ENCODE measurements around the gene CHCHD3. TPM values are rescaled to one million over a fixed set of nuclear protein-coding genes. Genes with fewer than 3 reads are reported as not detected.

The CHCHD3 gene
- total RNA-seq, 4 donors from 2014 or later: 40.6 to 66.6 (median 48.1) TPM

- 91 to 94% methylated on average over 2 of the region's 2 CpGs for WGBS, 2 donors
- TF ChIP-seq POLR2A (IDR thresholded peaks at IDR 0.05): no peak
- TF ChIP-seq, protein P1, sequence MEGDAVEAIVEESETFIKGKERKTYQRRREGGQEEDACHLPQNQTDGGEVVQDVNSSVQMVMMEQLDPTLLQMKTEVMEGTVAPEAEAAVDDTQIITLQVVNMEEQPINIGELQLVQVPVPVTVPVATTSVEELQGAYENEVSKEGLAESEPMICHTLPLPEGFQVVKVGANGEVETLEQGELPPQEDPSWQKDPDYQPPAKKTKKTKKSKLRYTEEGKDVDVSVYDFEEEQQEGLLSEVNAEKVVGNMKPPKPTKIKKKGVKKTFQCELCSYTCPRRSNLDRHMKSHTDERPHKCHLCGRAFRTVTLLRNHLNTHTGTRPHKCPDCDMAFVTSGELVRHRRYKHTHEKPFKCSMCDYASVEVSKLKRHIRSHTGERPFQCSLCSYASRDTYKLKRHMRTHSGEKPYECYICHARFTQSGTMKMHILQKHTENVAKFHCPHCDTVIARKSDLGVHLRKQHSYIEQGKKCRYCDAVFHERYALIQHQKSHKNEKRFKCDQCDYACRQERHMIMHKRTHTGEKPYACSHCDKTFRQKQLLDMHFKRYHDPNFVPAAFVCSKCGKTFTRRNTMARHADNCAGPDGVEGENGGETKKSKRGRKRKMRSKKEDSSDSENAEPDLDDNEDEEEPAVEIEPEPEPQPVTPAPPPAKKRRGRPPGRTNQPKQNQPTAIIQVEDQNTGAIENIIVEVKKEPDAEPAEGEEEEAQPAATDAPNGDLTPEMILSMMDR (IDR thresholded peaks at IDR 0.05): no peak
- no peak for TF ChIP-seq EP300 (IDR thresholded peaks at IDR 0.05)
Observed at GRCh38 chr7:132769280-132769679, 312.6 kb downstream of the CHCHD3 start.

DNA sequence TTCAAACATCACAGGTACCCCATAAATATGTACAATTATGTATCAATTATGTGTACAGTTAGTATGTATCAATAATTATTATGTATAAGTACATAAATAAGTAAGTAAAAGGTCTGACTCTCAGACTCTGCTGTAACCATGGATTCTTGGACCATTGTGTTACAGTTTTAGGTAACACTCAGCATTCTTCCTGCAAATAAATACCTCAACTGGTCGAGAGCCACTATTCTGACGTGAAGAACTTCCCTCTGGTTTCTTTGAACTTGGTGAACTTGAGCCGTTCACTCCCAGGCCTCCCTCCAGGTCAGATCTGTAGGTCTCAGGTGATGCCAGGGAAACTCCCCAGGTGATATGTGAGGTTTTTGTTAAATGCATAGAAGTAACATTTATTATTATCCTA lies 313.8 kb downstream of the CHCHD3 start:
- H3K9me3 ChIP-seq: peaks cover 0 to 19% (median 3%) of the 10 kb centered on the region in 4 donors
- H3K4me1 ChIP-seq: no peaks in the 10 kb centered on the region
- no peak overlapping the region for H3K27ac ChIP-seq
- WGBS, 2 donors: 79 to 83% methylated on average over 3 of the region's 3 CpGs
- no peaks in the 10 kb centered on the region for H3K36me3 ChIP-seq
- no peak overlapping the region for H3K4me3 ChIP-seq
- TF ChIP-seq, protein P1 (IDR thresholded peaks at IDR 0.05): no peak
- TF ChIP-seq POLR2A (IDR thresholded peaks at IDR 0.05) (no peak), EP300 (IDR thresholded peaks at IDR 0.05) (no peak)
- no peaks in the 10 kb centered on the region for H3K27me3 ChIP-seq
- no peak for DNase-seq (ENCODE audit: low spot score in 2 of 2)

More at GRCh38 chr7:132769280-132769679, 312.6 kb downstream of the CHCHD3 start:
- Histone ChIP-seq H3K9me3 (peaks cover 0 to 19% (median 3%) of the 10 kb centered on the region in 4 donors), H3K4me3 (no peak overlapping the region), H3K27ac (no peak overlapping the region), H3K36me3 (no peaks in the 10 kb centered on the region), H3K27me3 (no peaks in the 10 kb centered on the region), H3K4me1 (no peaks in the 10 kb centered on the region)
- no peak for DNase-seq (ENCODE audit: low spot score in 2 of 2)

DNA sequence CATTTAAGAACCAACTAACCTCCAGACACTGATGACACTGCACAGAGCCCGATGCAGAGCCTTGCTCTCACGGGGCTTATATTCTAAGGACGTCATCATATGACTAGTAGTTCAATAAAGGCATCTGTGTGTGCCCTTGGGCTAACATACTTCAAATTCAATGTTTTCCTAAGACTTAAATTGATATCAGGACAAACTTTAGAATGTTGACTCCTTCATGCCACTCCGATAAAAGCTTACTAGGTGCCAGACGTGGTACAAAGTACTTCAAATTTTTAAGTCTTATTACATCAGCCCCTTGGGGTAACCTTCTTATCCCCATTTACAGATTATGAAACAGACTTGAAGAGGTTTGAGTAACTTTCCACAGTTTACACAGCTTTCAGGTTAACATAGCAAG lies 314.5 kb downstream of the CHCHD3 start:
- TF ChIP-seq EP300 (IDR thresholded peaks at IDR 0.05) (no peak), POLR2A (IDR thresholded peaks at IDR 0.05) (no peak)
- TF ChIP-seq, protein P1 (IDR thresholded peaks at IDR 0.05): no peak
- Histone ChIP-seq H3K27me3 (no peaks in the 10 kb centered on the region), H3K9me3 (peaks cover 0 to 19% (median 3%) of the 10 kb centered on the region in 4 donors), H3K36me3 (no peaks in the 10 kb centered on the region), H3K4me3 (no peak overlapping the region), H3K27ac (no peak overlapping the region), H3K4me1 (no peaks in the 10 kb centered on the region)
- DNase-seq (ENCODE audit: low spot score in 2 of 2): no peak
- WGBS, 2 donors: 69 to 80% methylated on average over 5 of the region's 5 CpGs

- DNase-seq (ENCODE audit: low spot score in 2 of 2): no peak
Observed at GRCh38 chr7:132766660-132767059, 315.2 kb downstream of the CHCHD3 start.

GRCh38 chr7:132765861-132766260 lies 316.0 kb downstream of the CHCHD3 start:
- no peaks in the 10 kb centered on the region for H3K36me3 ChIP-seq
- no peak for DNase-seq (ENCODE audit: low spot score in 2 of 2)
- peaks cover 0 to 19% (median 3%) of the 10 kb centered on the region in 4 donors for H3K9me3 ChIP-seq
- WGBS, 2 donors: 83 to 84% methylated on average over 10 to 11 of the region's 11 CpGs
- H3K4me3 ChIP-seq: no peak overlapping the region
- H3K27me3 ChIP-seq: no peaks in the 10 kb centered on the region
- no peaks in the 10 kb centered on the region for H3K4me1 ChIP-seq
- TF ChIP-seq, protein P1 (IDR thresholded peaks at IDR 0.05): no peak
- TF ChIP-seq EP300 (IDR thresholded peaks at IDR 0.05): no peak
- TF ChIP-seq POLR2A (IDR thresholded peaks at IDR 0.05): no peak
- no peak overlapping the region for H3K27ac ChIP-seq

More at GRCh38 chr7:132766660-132767059, 315.2 kb downstream of the CHCHD3 start:
- H3K36me3 ChIP-seq: no peaks in the 10 kb centered on the region
- TF ChIP-seq POLR2A (IDR thresholded peaks at IDR 0.05) (no peak), EP300 (IDR thresholded peaks at IDR 0.05) (no peak)
- TF ChIP-seq, protein P1 (IDR thresholded peaks at IDR 0.05): no peak
- WGBS, 2 donors: 56 to 89% methylated on average over 1 of the region's 1 CpG
- peaks cover 0 to 19% (median 3%) of the 10 kb centered on the region in 4 donors for H3K9me3 ChIP-seq
- H3K27ac ChIP-seq: no peak overlapping the region
- H3K4me1 ChIP-seq: no peaks in the 10 kb centered on the region
- H3K4me3 ChIP-seq: no peak overlapping the region
- no peaks in the 10 kb centered on the region for H3K27me3 ChIP-seq

All from tibial nerve (tissue), 4 donors.